ENCODE measurements around the gene PRDX5.

DNA sequence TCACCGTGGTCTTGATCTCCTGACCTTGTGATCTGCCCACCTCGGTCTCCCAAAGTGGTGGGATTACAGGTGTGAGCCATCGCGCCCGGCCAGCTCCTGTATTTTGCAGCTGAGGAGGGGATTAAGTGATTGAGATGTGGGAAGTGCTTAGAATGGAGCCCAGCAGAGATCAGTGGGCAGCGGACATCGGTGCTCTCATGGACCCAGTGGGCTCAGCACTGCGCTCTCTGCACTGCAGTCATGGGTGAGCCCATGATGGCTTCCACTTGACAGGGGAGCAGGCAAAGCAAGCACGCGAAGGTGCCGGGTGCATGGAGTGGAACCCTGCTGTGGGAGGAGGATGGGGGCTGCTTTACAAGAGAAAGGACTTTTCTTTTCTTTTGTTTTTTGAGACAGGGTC, 13.0 kb downstream of the PRDX5 start:
- TF ChIP-seq CTCF (IDR thresholded peaks at IDR 0.05) (no peak), POLR2A (IDR thresholded peaks at IDR 0.05) (no peak)

Measured in testis (tissue), 2 donors.